T-cell (primary cell): ENCODE results near the gene ZFAND2B. TPM values are rescaled to one million over a fixed set of nuclear protein-coding genes. Genes with fewer than 3 reads are reported as not detected.

Experiments used
- ATAC-seq, 4 experiments: fragments of 200-7000 bp in 3 of 4; fragments of 150-1000 bp in 1 of 4; cut with Tn5 transposase; replicated peaks in 1 of 4; 1 replicate in 3 of 4; 2 replicates in 1 of 4; pipeline ENCODE4 v1.10.0; 2021; ENCODE audit warnings: moderate library complexity in 3 of 4, mild to moderate bottlenecking in 2 of 4, moderate number of reproducible peaks in 1 of 4
- CTCF ChIA-PET, 2 donors: fragments of 300-600 bp; sonication (Branson Sonifier 250); formaldehyde crosslinking; loops; one replicate each; lab custom pipeline; 2022; ENCODE audit warnings: antibody characterized with exemption in 2 of 2; lab: Charles Lee
- POLR2A ChIA-PET, 2 donors: fragments of 300-600 bp; sonication (Branson Sonifier 250); formaldehyde crosslinking; loops; one replicate each; lab custom pipeline; 2022; ENCODE audit warnings: antibody characterized with exemption in 2 of 2; lab: Charles Lee
- DNase-seq, 35 experiments: peaks; one replicate each; pipeline versions ENCODE4 v3.0.0 to v3.0.0-alpha.2; 2013 to 2023
- H3K27ac ChIP-seq: one replicate; pipeline ENCODE4 v1.5.1; 2013; ENCODE audit warnings: low read length
- H3K27me3 ChIP-seq, 2 experiments: replicated peaks in 1 of 2; 1 replicate in 1 of 2; 2 replicates in 1 of 2; pipeline versions ENCODE4 v1.6.1 to v1.7.0; 2013; ENCODE audit warnings: low read length in 1 of 2, mixed read lengths in 1 of 2; ENCODE audit not compliant: control insufficient read depth in 2 of 2, insufficient read depth in 2 of 2; ENCODE audit errors: extremely low read depth in 1 of 2
- H3K36me3 ChIP-seq, 2 donors: 1 replicate in 1 of 2; 2 replicates in 1 of 2; pipeline versions ENCODE4 v1.6.1 to v1.7.0; 2013; ENCODE audit warnings: low read length in 1 of 2; ENCODE audit not compliant: control insufficient read depth in 2 of 2, insufficient read depth in 1 of 2; ENCODE audit errors: extremely low read depth in 1 of 2
- H3K4me1 ChIP-seq, 2 experiments: 1 replicate in 1 of 2; 2 replicates in 1 of 2; pipeline versions ENCODE4 v1.6.1 to v1.7.0; 2013; ENCODE audit warnings: low read length in 2 of 2, mixed read lengths in 1 of 2; ENCODE audit not compliant: insufficient read depth in 2 of 2, control insufficient read depth in 1 of 2; ENCODE audit errors: extremely low read depth in 1 of 2
- H3K4me3 ChIP-seq, 2 donors: 1 replicate in 1 of 2; 2 replicates in 1 of 2; pipeline versions ENCODE4 v1.5.1 to v1.7.0; 2013; ENCODE audit warnings: mild to moderate bottlenecking in 2 of 2, low read length in 1 of 2, moderate library complexity in 1 of 2; ENCODE audit not compliant: control insufficient read depth in 1 of 2; ENCODE audit errors: extremely low read depth in 1 of 2
- H3K9me3 ChIP-seq: 2 replicates; pipeline ENCODE4 v1.7.0; 2013
- H3K27ac Mint-ChIP-seq, 2 donors: one replicate each; pipeline ENCODE4 v1.8.0; 2020 to 2021; ENCODE audit warnings: mild to moderate bottlenecking in 2 of 2, mixed read lengths in 2 of 2
- H3K27me3 Mint-ChIP-seq, 2 donors: one replicate each; pipeline ENCODE4 v1.8.0; 2021 to 2022; ENCODE audit warnings: mixed read lengths in 2 of 2
- H3K36me3 Mint-ChIP-seq: one replicate; pipeline ENCODE4 v1.8.0; 2021; ENCODE audit warnings: mixed read lengths
- H3K4me1 Mint-ChIP-seq, 3 donors: one replicate each; pipeline ENCODE4 v1.8.0; 2020 to 2022; ENCODE audit warnings: mixed read lengths in 3 of 3, mild to moderate bottlenecking in 1 of 3
- H3K4me3 Mint-ChIP-seq, 3 donors: one replicate each; pipeline ENCODE4 v1.8.0; 2020 to 2022; ENCODE audit warnings: mild to moderate bottlenecking in 3 of 3, mixed read lengths in 3 of 3, moderate library complexity in 3 of 3
- H3K9me3 Mint-ChIP-seq, 3 donors: one replicate each; pipeline ENCODE4 v1.8.0; 2020 to 2022; ENCODE audit warnings: mixed read lengths in 3 of 3
- WGBS: methylation state at CpG from one replicate; pipeline ENCODE4 v1.1.5; 2013; ENCODE audit warnings: missing lambda C conversion rate; ENCODE audit not compliant: insufficient coverage; 5-methylcytosine and 5-hydroxymethylcytosine counted together
- total RNA-seq, 35 experiments: library from RNA in 6 of 35; stranded (reverse) in 6 of 35; fragments of 120-200 nt in 1 of 35; gene quantifications; one replicate each; pipeline versions ENCODE4 v1.2.1 to v1.2.4 and lab custom pipeline; 2013 to 2026

The ZFAND2B gene
- total RNA-seq, 5 donors from 2014 or later (not counting 1 experiment from before 2014, with no cell fraction given) = 61.7 to 91.6 (median 85.6) TPM

DNA sequence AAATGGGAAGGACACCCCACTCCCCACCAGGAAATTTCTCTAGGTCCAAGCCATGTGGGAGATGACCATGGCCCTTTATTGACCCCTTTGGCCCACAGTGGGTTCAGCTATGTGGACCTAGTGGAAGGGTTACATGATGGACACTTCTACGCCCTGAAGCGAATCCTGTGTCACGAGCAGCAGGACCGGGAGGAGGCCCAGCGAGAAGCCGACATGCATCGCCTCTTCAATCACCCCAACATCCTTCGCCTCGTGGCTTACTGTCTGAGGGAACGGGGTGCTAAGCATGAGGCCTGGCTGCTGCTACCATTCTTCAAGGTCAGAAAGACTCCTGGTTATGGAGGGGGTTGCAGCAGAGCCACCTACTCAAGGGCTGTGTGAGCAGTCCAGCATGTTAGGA is 40.0 kb downstream of the ZFAND2B start:
- Mint-ChIP-seq H3K9me3 (no peaks in the 10 kb centered on the region), H3K4me3 (peak overlapping the region; percentile 75 to 92 (median 87)), H3K36me3 (peaks cover 34% of the 10 kb centered on the region), H3K27ac (peak overlapping the region; percentile 98 to 99), H3K27me3 (no peaks in the 10 kb centered on the region), H3K4me1 (peaks cover 68 to 78% (median 71%) of the 10 kb centered on the region in 3 donors)
- WGBS = no CpG with 5 or more reads among the region's 10 CpGs
- Histone ChIP-seq H3K9me3 (no peaks in the 10 kb centered on the region), H3K36me3 (peaks cover 12 to 35% of the 10 kb centered on the region in 2 donors), H3K4me3 (peak overlapping the region in 1 of 2 donors; percentile 5), H3K4me1 (peaks cover 51 to 75% of the 10 kb centered on the region in 2 experiments), H3K27ac (peak overlapping the region; percentile 94), H3K27me3 (no peaks in the 10 kb centered on the region)
- ChIA-PET POLR2A (interaction anchor here in 1 of 2 donors (0.6 kb wide), 2 partner anchors 25 to 32 kb away, joined by 3 to 4 read pairs; no protein-coding TSS in a partner anchor), CTCF (interaction anchor here in 1 of 2 donors (1.8 to 2.3 kb wide), 3 partner anchors 8 to 49 kb away, joined by 10 to 14 read pairs (median 13); partner anchors contain the start of genes ANKZF1 and ATG9A)
- ATAC-seq (no peak), DNase-seq (no peak)

DNA sequence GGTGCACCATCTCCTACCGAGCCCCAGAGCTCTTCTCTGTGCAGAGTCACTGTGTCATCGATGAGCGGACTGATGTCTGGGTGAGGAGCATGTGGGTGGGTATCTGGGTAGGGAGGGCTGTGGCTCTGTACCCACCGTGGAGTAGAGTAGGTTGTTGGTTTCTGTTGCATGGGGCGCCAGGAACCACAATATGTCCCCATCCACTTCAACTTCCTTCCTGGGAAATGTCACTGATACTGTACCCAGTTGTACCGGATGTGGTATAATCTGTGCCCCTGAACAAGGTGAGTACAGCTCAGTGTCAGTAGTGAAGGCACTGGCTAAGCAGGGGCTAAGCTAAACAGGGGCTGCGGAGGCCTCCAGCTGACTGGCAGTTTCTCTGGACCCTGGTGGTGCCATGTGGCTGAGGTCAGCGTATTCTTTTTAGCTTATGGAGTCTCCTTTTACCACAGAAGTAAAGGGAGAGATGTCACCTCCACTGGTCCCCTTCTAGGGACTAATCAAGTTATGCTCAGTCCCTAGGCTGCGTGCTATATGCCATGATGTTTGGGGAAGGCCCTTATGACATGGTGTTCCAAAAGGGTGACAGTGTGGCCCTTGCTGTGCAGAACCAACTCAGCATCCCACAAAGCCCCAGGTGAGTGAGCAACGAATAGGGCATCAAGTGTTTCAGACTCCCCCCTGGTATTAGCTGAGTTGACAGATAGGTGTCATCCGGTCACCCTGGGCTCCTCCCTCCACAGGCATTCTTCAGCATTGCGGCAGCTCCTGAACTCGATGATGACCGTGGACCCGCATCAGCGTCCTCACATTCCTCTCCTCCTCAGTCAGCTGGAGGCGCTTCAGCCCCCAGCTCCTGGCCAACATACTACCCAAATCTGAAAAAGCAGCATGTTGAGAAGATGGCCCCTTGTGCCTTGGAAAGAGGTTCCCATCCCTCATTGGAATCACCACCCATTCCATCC is 41.4 kb downstream of the ZFAND2B start:
- DNase-seq (peak; percentile 28 to 86 (median 63)), ATAC-seq (peak; percentile 73 to 76 (median 73))
- Mint-ChIP-seq H3K9me3 (no peaks in the 10 kb centered on the region), H3K4me3 (peak overlapping the region; percentile 68 to 83 (median 75)), H3K4me1 (peaks cover 78 to 90% (median 79%) of the 10 kb centered on the region in 3 donors), H3K27ac (peak overlapping the region; percentile 98 to 99), H3K27me3 (no peaks in the 10 kb centered on the region), H3K36me3 (peaks cover 39% of the 10 kb centered on the region)
- no peaks in the 10 kb centered on the region for H3K27me3 ChIP-seq
- H3K4me3 ChIP-seq = peak overlapping the region; percentile 32 to 64
- peaks cover 15 to 41% of the 10 kb centered on the region in 2 donors for H3K36me3 ChIP-seq
- ChIA-PET CTCF (interaction anchor here (0.6 to 1.4 kb wide), 9 partner anchors 18 to 141 kb away, joined by 3 to 8 read pairs (median 3); partner anchors contain the start of genes ANKZF1 (in 1 of the 2) and ATG9A (in 1 of the 2)), POLR2A (interaction anchor here (0.6 to 3.0 kb wide), 4 partner anchors 18 to 61 kb away, joined by 4 to 11 read pairs (median 8); partner anchors contain the start of genes ANKZF1 (in 2 of the 2) and ATG9A (in 2 of the 2))
- 20% methylated on average over 5 of the region's 17 CpGs for WGBS
- peak overlapping the region; percentile 94 for H3K27ac ChIP-seq
- no peaks in the 10 kb centered on the region for H3K9me3 ChIP-seq
- peaks cover 57 to 83% of the 10 kb centered on the region in 2 experiments for H3K4me1 ChIP-seq

DNA sequence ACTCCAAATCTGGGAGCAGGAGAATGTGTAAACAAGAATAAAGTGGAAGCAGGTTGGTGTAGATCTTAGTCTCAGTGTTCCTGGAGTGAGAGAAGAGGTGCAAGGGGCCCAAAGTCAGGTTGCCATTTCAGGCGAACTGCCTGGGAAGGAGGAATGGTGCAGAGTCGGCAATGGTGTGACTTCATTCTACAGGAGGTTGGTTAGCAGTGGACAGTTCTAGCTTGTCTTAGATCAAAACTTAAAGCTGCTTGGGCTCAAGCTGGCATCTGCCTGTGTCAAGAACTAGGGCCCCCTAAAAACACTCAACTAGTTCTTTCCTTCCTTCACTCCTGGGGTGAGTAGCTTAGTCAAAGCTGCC is 42.2 kb downstream of the ZFAND2B start:
- ChIA-PET POLR2A (interaction anchor here (0.9 to 3.0 kb wide), 5 partner anchors 19 to 352 kb away, joined by 4 to 14 read pairs (median 10); partner anchors contain the start of genes ANKZF1 (in 2 of the 2), ATG9A (in 2 of the 2) and DNAJB2 (in 2 of the 2)), CTCF (interaction anchor here (0.5 to 1.9 kb wide), 9 partner anchors 10 to 186 kb away, joined by 3 to 6 read pairs (median 3); partner anchors contain the start of genes ANKZF1 (in 1 of the 2) and ATG9A (in 1 of the 2))
- H3K4me3 Mint-ChIP-seq = peak overlapping the region; percentile 75 to 96 (median 83)
- Histone ChIP-seq H3K27ac (peak overlapping the region; percentile 94), H3K36me3 (peaks cover 15 to 41% of the 10 kb centered on the region in 2 donors), H3K4me3 (peak overlapping the region; percentile 42 to 64), H3K27me3 (no peaks in the 10 kb centered on the region), H3K4me1 (peaks cover 57 to 83% of the 10 kb centered on the region in 2 experiments), H3K9me3 (no peaks in the 10 kb centered on the region)
- H3K4me1 Mint-ChIP-seq = peaks cover 77 to 82% (median 78%) of the 10 kb centered on the region in 3 donors
- no peaks in the 10 kb centered on the region for H3K27me3 Mint-ChIP-seq
- H3K36me3 Mint-ChIP-seq = peaks cover 39% of the 10 kb centered on the region
- no peak for DNase-seq
- H3K9me3 Mint-ChIP-seq = no peaks in the 10 kb centered on the region
- WGBS = no CpG with 5 or more reads among the region's 2 CpGs
- no peak for ATAC-seq
- H3K27ac Mint-ChIP-seq = peak overlapping the region; percentile 98 to 99

DNA sequence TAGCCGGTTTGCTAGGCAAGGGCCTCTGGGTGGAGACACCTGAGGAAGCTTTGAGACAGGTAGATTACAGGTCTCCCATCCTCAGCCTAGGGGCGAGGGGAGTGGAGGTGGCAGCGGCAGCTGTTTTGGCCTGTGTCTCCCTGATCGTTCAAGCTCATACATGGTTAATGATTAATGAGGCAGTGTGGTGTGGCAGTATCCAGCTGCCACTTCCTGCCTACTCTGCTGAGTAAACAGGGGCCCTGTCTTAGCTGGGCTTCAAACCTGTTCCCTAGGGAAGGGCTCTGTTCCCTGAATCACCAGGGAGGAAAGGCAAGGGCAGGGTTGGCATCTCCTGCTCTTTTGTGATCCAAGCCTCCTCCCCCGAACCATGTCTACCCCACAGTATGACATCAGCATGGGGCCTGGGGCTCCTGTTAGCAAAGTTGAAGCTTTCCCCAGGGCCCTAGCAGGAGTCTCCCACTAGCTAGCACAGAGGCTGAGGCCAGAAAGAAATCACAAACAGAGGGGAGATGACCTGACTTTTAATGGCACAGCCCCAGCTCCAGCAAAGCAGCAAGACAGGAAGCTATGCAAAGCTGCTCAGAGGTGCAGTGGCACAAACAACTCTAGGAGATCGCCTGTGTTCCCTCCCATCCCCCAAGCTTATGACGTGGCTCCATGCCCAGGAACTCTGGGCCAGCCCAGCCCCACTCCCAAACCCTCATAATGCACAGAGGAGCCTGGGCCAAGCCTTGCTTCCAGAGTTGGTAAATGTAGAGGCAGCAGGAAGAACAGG is 42.8 kb downstream of the ZFAND2B start:
- Mint-ChIP-seq H3K9me3 (no peaks in the 10 kb centered on the region), H3K4me1 (peaks cover 76 to 80% (median 76%) of the 10 kb centered on the region in 3 donors), H3K36me3 (peaks cover 39% of the 10 kb centered on the region), H3K27ac (peak overlapping the region; percentile 98 to 99), H3K4me3 (peak overlapping the region; percentile 75 to 96 (median 83)), H3K27me3 (no peaks in the 10 kb centered on the region)
- Histone ChIP-seq H3K27me3 (no peaks in the 10 kb centered on the region), H3K27ac (peak overlapping the region; percentile 94), H3K36me3 (peaks cover 15 to 41% of the 10 kb centered on the region in 2 donors), H3K9me3 (no peaks in the 10 kb centered on the region), H3K4me3 (peak overlapping the region; percentile 42 to 64), H3K4me1 (peaks cover 56 to 81% of the 10 kb centered on the region in 2 experiments)
- ATAC-seq = peak in 3 of 4 experiments; percentile 7 to 13 (median 10)
- POLR2A ChIA-PET = interaction anchor here (0.5 to 3.0 kb wide), 11 partner anchors 12 to 353 kb away, joined by 3 to 14 read pairs (median 4); partner anchors contain the start of genes ANKZF1 (in 2 of the 2), ATG9A (in 2 of the 2), DNAJB2 (in 2 of the 2) and CNPPD1 (in 1 of the 2)
- WGBS = 0% methylated on average over 2 of the region's 7 CpGs
- DNase-seq = peak in 31 of 35 experiments; percentile 19 to 79 (median 54)
- CTCF ChIA-PET = interaction anchor here (0.5 to 1.9 kb wide), 10 partner anchors 9 to 187 kb away, joined by 3 to 6 read pairs (median 3); partner anchors contain the start of genes ANKZF1 (in 1 of the 2) and ATG9A (in 1 of the 2)

DNA sequence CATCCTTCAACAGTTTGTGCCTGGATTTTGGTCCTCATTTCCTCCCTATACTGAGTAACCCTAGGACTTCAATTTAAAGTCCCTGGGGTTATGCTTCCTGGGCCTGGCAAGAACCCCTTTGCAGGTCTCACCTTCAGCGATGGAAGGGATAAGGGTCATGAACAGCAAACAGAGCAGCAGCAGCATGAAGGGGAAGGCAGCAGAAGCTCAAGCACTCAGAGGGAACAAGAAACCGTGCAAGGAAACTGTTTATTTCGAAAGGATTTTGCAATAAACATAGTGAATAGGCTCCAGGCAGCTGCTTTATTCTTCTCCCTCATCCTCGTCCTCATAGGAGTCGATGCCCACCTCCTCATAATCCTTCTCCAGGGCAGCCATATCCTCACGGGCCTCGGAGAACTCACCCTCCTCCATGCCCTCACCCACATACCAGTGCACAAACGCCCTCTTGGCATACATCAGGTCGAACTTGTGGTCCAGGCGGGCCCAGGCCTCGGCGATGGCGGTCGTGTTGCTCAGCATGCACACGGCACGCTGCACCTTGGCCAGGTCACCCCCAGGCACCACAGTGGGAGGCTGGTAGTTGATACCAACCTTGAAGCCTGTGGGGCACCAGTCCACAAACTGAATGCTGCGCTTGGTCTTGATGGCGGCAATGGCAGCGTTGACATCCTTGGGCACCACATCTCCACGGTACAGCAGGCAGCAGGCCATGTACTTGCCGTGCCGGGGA is 43.6 kb downstream of the ZFAND2B start:
- no peak for ATAC-seq

More for the DNA sequence above, 43.6 kb downstream of the ZFAND2B start:
- Histone ChIP-seq H3K4me1 (peaks cover 51 to 80% of the 10 kb centered on the region in 2 experiments), H3K9me3 (no peaks in the 10 kb centered on the region), H3K27me3 (no peaks in the 10 kb centered on the region), H3K27ac (peak overlapping the region; percentile 94), H3K4me3 (peak overlapping the region; percentile 42 to 64), H3K36me3 (peaks cover 15 to 41% of the 10 kb centered on the region in 2 donors)
- Mint-ChIP-seq H3K4me3 (peak overlapping the region; percentile 75 to 96 (median 83)), H3K9me3 (no peaks in the 10 kb centered on the region), H3K4me1 (peaks cover 72 to 76% (median 74%) of the 10 kb centered on the region in 3 donors), H3K36me3 (peaks cover 39% of the 10 kb centered on the region), H3K27me3 (no peaks in the 10 kb centered on the region), H3K27ac (peak overlapping the region; percentile 98 to 99)
- WGBS = 76% methylated on average over 17 of the region's 22 CpGs
- ChIA-PET CTCF (interaction anchor here in 1 of 2 donors (0.5 to 1.9 kb wide), 5 partner anchors 9 to 91 kb away, joined by 3 to 6 read pairs (median 4); partner anchors contain the start of genes ANKZF1 and ATG9A), POLR2A (interaction anchor here (0.5 to 3.0 kb wide), 8 partner anchors 11 to 74 kb away, joined by 3 to 14 read pairs (median 4); partner anchors contain the start of genes DNAJB2 (in 2 of the 2), ANKZF1 (in 1 of the 2), ATG9A (in 1 of the 2) and CNPPD1 (in 1 of the 2))
- peak in 1 of 35 experiments; percentile 26 for DNase-seq
